Measurements from ENCODE around the gene TOP2A. TPM values are rescaled to one million over a fixed set of nuclear protein-coding genes. Genes with fewer than 3 reads are reported as not detected.

Gene TOP2A
- total RNA-seq, 1 experiment from 2014 or later, result 141 TPM

DNA sequence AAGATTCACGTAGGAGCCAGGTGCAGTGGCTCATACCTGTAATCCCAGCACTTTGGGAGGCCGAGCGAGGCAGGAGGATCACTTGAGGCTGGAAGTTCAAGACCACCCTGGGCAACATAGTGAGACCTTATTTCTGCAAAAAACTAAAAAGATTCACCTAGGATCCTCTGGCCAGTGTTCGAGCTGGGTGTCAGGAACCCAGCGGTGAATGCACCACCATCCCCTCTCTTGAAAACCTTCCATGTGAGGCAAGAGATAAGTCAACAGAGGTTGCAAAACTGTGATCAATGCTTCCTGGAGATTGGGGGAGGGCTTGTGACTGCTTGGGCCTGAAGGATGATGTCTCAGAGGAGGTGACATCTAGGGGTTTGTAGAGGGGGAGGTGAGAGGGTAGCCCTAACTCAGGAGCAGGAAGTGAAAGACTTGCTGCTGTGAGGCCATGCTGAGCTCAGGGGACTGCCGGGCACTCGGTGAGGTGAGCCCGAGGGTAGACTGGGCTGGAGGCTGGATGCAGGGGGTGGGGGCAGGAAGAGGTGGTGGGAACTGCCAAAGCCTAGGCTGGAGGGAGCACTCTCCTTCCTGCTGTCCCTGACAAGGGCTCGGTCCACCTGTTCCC is 64.8 kb downstream of the TOP2A start:
- Histone ChIP-seq H3K36me3 (ENCODE audit: control insufficient read depth in 1 of 2, insufficient read depth in 2 of 2, low read length in 2 of 2) (peaks cover 7 to 20% of the 10 kb centered on the region in 2 experiments; a peak in 3 of 4 replicates), H3K9ac (ENCODE audit: low read length) (no peak overlapping the region), H3K4me1 (ENCODE audit: control insufficient read depth in 1 of 2, insufficient read depth in 2 of 2, low read length in 2 of 2) (no peaks in the 10 kb centered on the region), H3K27me3 (ENCODE audit: insufficient read depth, low read length) (no peaks in the 10 kb centered on the region), H2AFZ (ENCODE audit: low read depth, low read length, poor library complexity, severe bottlenecking) (no peak overlapping the region), H3K27ac (ENCODE audit: low read depth, low read length) (no peak overlapping the region), H3K9me2 (ENCODE audit: insufficient read depth) (no peaks in the 10 kb centered on the region), H3K9me3 (ENCODE audit: control insufficient read depth in 1 of 2, insufficient read depth in 1 of 2, low read depth in 1 of 2, low read length in 2 of 2) (no peaks in the 10 kb centered on the region), H4K20me1 (ENCODE audit: insufficient read depth) (no peaks in the 10 kb centered on the region), H3K79me2 (ENCODE audit: insufficient read depth, low read length) (peaks cover 5% of the 10 kb centered on the region; the same call in 1 of the 2 replicates), H3K4me3 (replicated peaks in 1 of 2; ENCODE audit: low read depth in 1 of 2, low read length in 2 of 2) (no peak overlapping the region), H3K4me2 (ENCODE audit: low read length) (no peak overlapping the region)
- ChIA-PET RAD21 (ENCODE audit: low non-redundant PET in 1 of 2, low total read pairs in 2 of 2, uncharacterized antibody in 2 of 2, unreplicated experiment in 2 of 2) (no interaction called here), POLR2A (no interaction called here), CTCF (interaction anchor here (5.8 kb wide), 1 partner anchor 49 kb away, joined by 107 read pairs; the partner anchor contains the start of gene RARA)
- intact Hi-C loops (cut with micrococcal nuclease), result no loop called here
- TF ChIP-seq POLR2A (IDR thresholded peaks at IDR 0.05; ENCODE audit: borderline replicate concordance, extremely low read depth, insufficient read depth, insufficient read length), result no peak
- BruUV-seq (replicated peaks), result TSS peak; percentile 17
- ATAC-seq (no peak), DNase-seq (ENCODE audit: low read depth, low spot score) (no peak)

DNA sequence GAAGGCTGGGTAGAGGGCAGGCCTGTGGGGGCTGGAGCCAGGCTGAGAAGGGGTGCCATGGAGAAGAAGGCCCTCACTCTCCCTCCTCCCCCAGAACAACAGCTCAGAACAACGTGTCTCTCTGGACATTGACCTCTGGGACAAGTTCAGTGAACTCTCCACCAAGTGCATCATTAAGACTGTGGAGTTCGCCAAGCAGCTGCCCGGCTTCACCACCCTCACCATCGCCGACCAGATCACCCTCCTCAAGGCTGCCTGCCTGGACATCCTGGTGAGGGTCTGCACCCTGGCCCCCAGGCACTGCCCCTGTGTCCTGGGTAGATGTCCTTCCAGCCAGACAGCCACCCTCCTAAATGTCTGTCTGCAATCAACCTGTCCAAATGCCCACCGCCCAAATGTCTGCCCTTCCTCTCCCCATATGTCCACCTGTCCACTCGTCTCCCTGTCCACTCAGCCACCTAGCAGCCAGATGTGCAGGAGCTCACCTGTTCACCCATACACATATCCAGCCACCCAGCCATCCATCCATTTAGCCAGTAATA is 65.4 kb downstream of the TOP2A start:
- BruUV-seq (replicated peaks), result no TSS peak
- Histone ChIP-seq H3K27ac (ENCODE audit: low read depth, low read length) (no peak overlapping the region), H3K27me3 (ENCODE audit: insufficient read depth, low read length) (no peaks in the 10 kb centered on the region), H2AFZ (ENCODE audit: low read depth, low read length, poor library complexity, severe bottlenecking) (no peak overlapping the region), H3K79me2 (ENCODE audit: insufficient read depth, low read length) (peaks cover 11% of the 10 kb centered on the region; the same call in 1 of the 2 replicates), H3K4me3 (replicated peaks in 1 of 2; ENCODE audit: low read depth in 1 of 2, low read length in 2 of 2) (no peak overlapping the region), H3K9me3 (ENCODE audit: control insufficient read depth in 1 of 2, insufficient read depth in 1 of 2, low read depth in 1 of 2, low read length in 2 of 2) (no peaks in the 10 kb centered on the region), H3K4me2 (ENCODE audit: low read length) (no peak overlapping the region), H3K4me1 (ENCODE audit: control insufficient read depth in 1 of 2, insufficient read depth in 2 of 2, low read length in 2 of 2) (no peaks in the 10 kb centered on the region), H4K20me1 (ENCODE audit: insufficient read depth) (no peaks in the 10 kb centered on the region), H3K9me2 (ENCODE audit: insufficient read depth) (no peaks in the 10 kb centered on the region), H3K36me3 (ENCODE audit: control insufficient read depth in 1 of 2, insufficient read depth in 2 of 2, low read length in 2 of 2) (peaks cover 7 to 20% of the 10 kb centered on the region in 2 experiments; a peak in 3 of 4 replicates), H3K9ac (ENCODE audit: low read length) (no peak overlapping the region)
- ChIA-PET RAD21 (ENCODE audit: low non-redundant PET in 1 of 2, low total read pairs in 2 of 2, uncharacterized antibody in 2 of 2, unreplicated experiment in 2 of 2) (no interaction called here), CTCF (interaction anchor here (1.3 to 5.8 kb wide), 2 partner anchors 48 to 208 kb away, joined by 3 to 107 read pairs; partner anchors contain the start of gene RARA), POLR2A (no interaction called here)
- ATAC-seq, result no peak
- intact Hi-C loops (cut with micrococcal nuclease), result no loop called here
- DNase-seq (ENCODE audit: low read depth, low spot score), result no peak
- TF ChIP-seq TCF7L2 (IDR thresholded peaks at IDR 0.05; ENCODE audit: borderline replicate concordance, extremely low read depth, insufficient read depth, insufficient read length) (no peak), ZFX (IDR thresholded peaks at IDR 0.05) (no peak), POLR2AphosphoS5 (IDR thresholded peaks at IDR 0.05; ENCODE audit: low read depth, low read length) (no peak), JUND (IDR thresholded peaks at IDR 0.05) (no peak), CEBPB (IDR thresholded peaks at IDR 0.05; ENCODE audit: low read depth) (no peak), EZH2phosphoT487 (IDR thresholded peaks at IDR 0.05; ENCODE audit: borderline replicate concordance) (no peak), SRF (IDR thresholded peaks at IDR 0.05; ENCODE audit: low read depth) (no peak), RAD21 (IDR thresholded peaks at IDR 0.05; ENCODE audit: low read depth) (no peak), EGR1 (IDR thresholded peaks at IDR 0.05; ENCODE audit: low read depth) (no peak), POLR2A (IDR thresholded peaks at IDR 0.05; ENCODE audit: borderline replicate concordance, extremely low read depth, insufficient read depth, insufficient read length) (no peak), SIN3A (IDR thresholded peaks at IDR 0.05; ENCODE audit: low read depth) (no peak), ZNF274 (IDR thresholded peaks at IDR 0.05; ENCODE audit: low read depth, low read length) (no peak), YY1 (IDR thresholded peaks at IDR 0.05; ENCODE audit: extremely low read depth, insufficient replicate concordance, low read depth, low read length) (no peak)
- TF ChIP-seq, protein P1, sequence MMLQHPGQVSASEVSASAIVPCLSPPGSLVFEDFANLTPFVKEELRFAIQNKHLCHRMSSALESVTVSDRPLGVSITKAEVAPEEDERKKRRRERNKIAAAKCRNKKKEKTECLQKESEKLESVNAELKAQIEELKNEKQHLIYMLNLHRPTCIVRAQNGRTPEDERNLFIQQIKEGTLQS (IDR thresholded peaks at IDR 0.05), result no peak
- TF ChIP-seq, protein P2, sequence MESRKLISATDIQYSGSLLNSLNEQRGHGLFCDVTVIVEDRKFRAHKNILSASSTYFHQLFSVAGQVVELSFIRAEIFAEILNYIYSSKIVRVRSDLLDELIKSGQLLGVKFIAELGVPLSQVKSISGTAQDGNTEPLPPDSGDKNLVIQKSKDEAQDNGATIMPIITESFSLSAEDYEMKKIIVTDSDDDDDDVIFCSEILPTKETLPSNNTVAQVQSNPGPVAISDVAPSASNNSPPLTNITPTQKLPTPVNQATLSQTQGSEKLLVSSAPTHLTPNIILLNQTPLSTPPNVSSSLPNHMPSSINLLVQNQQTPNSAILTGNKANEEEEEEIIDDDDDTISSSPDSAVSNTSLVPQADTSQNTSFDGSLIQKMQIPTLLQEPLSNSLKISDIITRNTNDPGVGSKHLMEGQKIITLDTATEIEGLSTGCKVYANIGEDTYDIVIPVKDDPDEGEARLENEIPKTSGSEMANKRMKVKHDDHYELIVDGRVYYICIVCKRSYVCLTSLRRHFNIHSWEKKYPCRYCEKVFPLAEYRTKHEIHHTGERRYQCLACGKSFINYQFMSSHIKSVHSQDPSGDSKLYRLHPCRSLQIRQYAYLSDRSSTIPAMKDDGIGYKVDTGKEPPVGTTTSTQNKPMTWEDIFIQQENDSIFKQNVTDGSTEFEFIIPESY (IDR thresholded peaks at IDR 0.05; ENCODE audit: extremely low read depth, insufficient replicate concordance, low read length), result no peak
